Superior temporal gyrus (tissue), 1 donor: ENCODE results near the gene FBXW12.
"Not testable (repeated sequence)": the region's sequence is repeated elsewhere in the genome, so short reads cannot be mapped to it uniquely, and the experiment has no call there.

Source experiments
- DNase-seq: peaks from one replicate; pipeline ENCODE4 v3.0.0-alpha.2; 2016; ENCODE audit errors: extremely low spot score

FBXW12 gene

GRCh38 chr3:48372862-48373435 is 930 bp downstream of the FBXW12 start:
- DNase-seq: no peak

GRCh38 chr3:48387634-48388033 is 15.6 kb downstream of the FBXW12 start:
- no peak for DNase-seq

- DNase-seq: no peak
These were observed 16.9 kb downstream of the FBXW12 start for GRCh38 chr3:48388966-48389365.

GRCh38 chr3:48394391-48394790 is 22.4 kb downstream of the FBXW12 start:
- DNase-seq: no peak

- DNase-seq: no peak
These were observed 23.7 kb downstream of the FBXW12 start for GRCh38 chr3:48395714-48396113.

GRCh38 chr3:48397767-48398681 is 26.0 kb downstream of the FBXW12 start:
- DNase-seq: no peak

- no peak for DNase-seq
These were observed 26.8 kb downstream of the FBXW12 start for GRCh38 chr3:48398701-48399386.

- no peak for DNase-seq
These were observed 27.6 kb downstream of the FBXW12 start for GRCh38 chr3:48399387-48400172.

GRCh38 chr3:48400824-48401433 is 28.9 kb downstream of the FBXW12 start:
- DNase-seq: peak; percentile 87

GRCh38 chr3:48401434-48401901 is 29.4 kb downstream of the FBXW12 start:
- not testable (repeated sequence) for DNase-seq

- peak; percentile 33 for DNase-seq
These were observed 30.3 kb downstream of the FBXW12 start for GRCh38 chr3:48402281-48402732.

GRCh38 chr3:48402907-48403306 is 30.9 kb downstream of the FBXW12 start:
- no peak for DNase-seq

- DNase-seq: no peak
These were observed 31.8 kb downstream of the FBXW12 start for GRCh38 chr3:48403533-48404439.

- DNase-seq: no peak
These were observed 32.7 kb downstream of the FBXW12 start for GRCh38 chr3:48404440-48405342.

GRCh38 chr3:48405343-48405881 is 33.4 kb downstream of the FBXW12 start:
- DNase-seq: no peak

- no peak for DNase-seq
These were observed 34.0 kb downstream of the FBXW12 start for GRCh38 chr3:48405971-48406370.

- DNase-seq: no peak
These were observed 34.7 kb downstream of the FBXW12 start for GRCh38 chr3:48406443-48407431.
